DMS153 treated with DMSO at 0.1 percent for 48 hours (cell line): ENCODE data around the gene IST1.

Experiments
- DNase-seq: peaks from one replicate; lab custom pipeline; 2025; ENCODE audit not compliant: unreplicated experiment; lab: John Stamatoyannopoulos, UW

The IST1 gene

GRCh38 chr16:71916397-71916920, 21.1 kb downstream of the IST1 start:
- no peak for DNase-seq

- DNase-seq, result no peak
These were observed 22.6 kb downstream of the IST1 start for GRCh38 chr16:71917900-71918299.

- no peak for DNase-seq
These were observed 23.7 kb downstream of the IST1 start for GRCh38 chr16:71919035-71919434.

GRCh38 chr16:71920658-71921057, 25.3 kb downstream of the IST1 start:
- DNase-seq, result no peak

GRCh38 chr16:71923941-71924690, 28.8 kb downstream of the IST1 start:
- no peak for DNase-seq

- DNase-seq, result no peak
These were observed 29.4 kb downstream of the IST1 start for GRCh38 chr16:71924710-71925109.

- DNase-seq, result no peak
These were observed 32.1 kb downstream of the IST1 start for GRCh38 chr16:71927383-71927782.

GRCh38 chr16:71927787-71928186, 32.5 kb downstream of the IST1 start:
- no peak for DNase-seq

GRCh38 chr16:71929048-71929447, 33.7 kb downstream of the IST1 start:
- no peak for DNase-seq

- DNase-seq, result no peak
These were observed 34.8 kb downstream of the IST1 start for GRCh38 chr16:71930013-71930563.

GRCh38 chr16:71931001-71931400, 35.7 kb downstream of the IST1 start:
- no peak for DNase-seq

- no peak for DNase-seq
These were observed 36.3 kb downstream of the IST1 start for GRCh38 chr16:71931599-71931998.

GRCh38 chr16:71933017-71933416, 37.7 kb downstream of the IST1 start:
- DNase-seq, result no peak

GRCh38 chr16:71933913-71934695, 38.8 kb downstream of the IST1 start:
- DNase-seq, result no peak

GRCh38 chr16:71937868-71938510, 42.7 kb downstream of the IST1 start:
- no peak for DNase-seq

GRCh38 chr16:71943887-71944286, 48.6 kb downstream of the IST1 start:
- no peak for DNase-seq

GRCh38 chr16:71945616-71946015, 50.3 kb downstream of the IST1 start:
- DNase-seq, result no peak

- DNase-seq, result no peak
These were observed 57.5 kb downstream of the IST1 start for GRCh38 chr16:71952825-71953224.

GRCh38 chr16:71954180-71954579, 58.8 kb downstream of the IST1 start:
- no peak for DNase-seq

- DNase-seq, result no peak
These were observed 59.4 kb downstream of the IST1 start for GRCh38 chr16:71954699-71955195.

- DNase-seq, result no peak
These were observed 61.2 kb downstream of the IST1 start for GRCh38 chr16:71956486-71956885.
